Gastroesophageal sphincter (tissue), 4 donors: ENCODE data around the gene TTC39B. TPM values are rescaled to one million over a fixed set of nuclear protein-coding genes. Genes with fewer than 3 reads are reported as not detected.

Experiments used
- ATAC-seq: fragments of 150-250 bp; one replicate; pipeline ENCODE4 v1.9.1; 2016; ENCODE audit warnings: mild to moderate bottlenecking, moderate library complexity
- H3K27ac ChIP-seq, 4 donors: fragments of 200-600 bp; sonication (generic) in 3 of 4; 1 replicate in 3 of 4; 2 replicates in 1 of 4; pipeline ENCODE4 v1.5.1; 2016 to 2019
- H3K27me3 ChIP-seq: fragments of 200-600 bp; sonication (generic); one replicate; pipeline ENCODE4 v1.5.1; 2019
- H3K36me3 ChIP-seq, 2 donors: fragments of 200-600 bp; sonication (generic); one replicate each; pipeline ENCODE4 v1.5.1; 2019; ENCODE audit warnings: control low read depth in 1 of 2
- H3K4me1 ChIP-seq, 3 donors: fragments of 200-600 bp; sonication (generic); 1 replicate in 2 of 3; 2 replicates in 1 of 3; pipeline ENCODE4 v1.5.1; 2016 to 2019; ENCODE audit warnings: control low read depth in 2 of 3
- H3K4me3 ChIP-seq, 2 donors: fragments of 200-600 bp; sonication (generic); one replicate each; pipeline ENCODE4 v1.5.1; 2019; ENCODE audit warnings: mild to moderate bottlenecking in 1 of 2, moderate library complexity in 1 of 2
- H3K9me3 ChIP-seq, 3 donors: fragments of 200-600 bp; sonication (generic); one replicate each; pipeline ENCODE4 v1.5.1; 2017 to 2019; ENCODE audit warnings: control low read depth in 2 of 3
- CTCF ChIP-seq, 4 experiments: fragments of 200-600 bp in 2 of 4; fragments of 450-650 bp in 2 of 4; sonication (generic) in 1 of 4; IDR thresholded peaks; one replicate each; pipeline ENCODE4 v1.5.1; 2017 to 2019; ENCODE audit warnings: antibody characterized with exemption in 4 of 4, mild to moderate bottlenecking in 2 of 4, moderate library complexity in 2 of 4
- EP300 ChIP-seq: sonication (generic); formaldehyde crosslinking; IDR thresholded peaks from one replicate; pipeline ENCODE4 v1.6.1; 2017; ENCODE audit warnings: antibody characterized with exemption, mild to moderate bottlenecking
- POLR2A ChIP-seq, 2 donors: fragments of 450-650 bp; IDR thresholded peaks; one replicate each; pipeline ENCODE4 v1.6.1; 2017; ENCODE audit warnings: antibody characterized with exemption in 2 of 2, mild to moderate bottlenecking in 2 of 2, moderate library complexity in 1 of 2
- POLR2AphosphoS5 ChIP-seq: sonication (generic); formaldehyde crosslinking; IDR thresholded peaks from one replicate; pipeline ENCODE4 v1.6.1; 2017; ENCODE audit warnings: antibody characterized with exemption
- WGBS, 2 donors: methylation state at CpG; one replicate each; pipeline ENCODE4 v1.1.5; 2018; ENCODE audit warnings: low coverage in 1 of 2; 5-methylcytosine and 5-hydroxymethylcytosine counted together
- total RNA-seq, 4 donors: library from RNA; depleted of rRNA; stranded (reverse); fragments of >200 nt; gene quantifications; one replicate each; pipeline ENCODE4 v1.1.0, GENCODE V29; 2016

Gene TTC39B
- total RNA-seq, 4 donors from 2014 or later = 9.0 to 15.4 (median 11.8) TPM

GRCh38 chr9:15206903-15207696 is 99.9 kb downstream of the TTC39B start:
- Histone ChIP-seq H3K4me1 (peaks cover 0 to 13% (median 7%) of the 10 kb centered on the region in 3 donors), H3K4me3 (no peak overlapping the region), H3K9me3 (no peaks in the 10 kb centered on the region), H3K27me3 (no peaks in the 10 kb centered on the region), H3K36me3 (peaks cover 0 to 21% of the 10 kb centered on the region in 2 donors), H3K27ac (no peak overlapping the region)
- TF ChIP-seq POLR2AphosphoS5 (no peak), CTCF (IDR thresholded peaks at IDR 0.05) (no peak), EP300 (no peak), POLR2A (IDR thresholded peaks at IDR 0.05) (no peak)
- 70 to 75% methylated on average over 3 of the region's 3 CpGs for WGBS, 2 donors
- no peak for ATAC-seq

- H3K27ac ChIP-seq = no peak overlapping the region
- no peak for TF ChIP-seq POLR2AphosphoS5
- TF ChIP-seq POLR2A (IDR thresholded peaks at IDR 0.05) = no peak
- no peak for TF ChIP-seq CTCF (IDR thresholded peaks at IDR 0.05)
Measured at GRCh38 chr9:15205632-15206420, 101.2 kb downstream of the TTC39B start.

GRCh38 chr9:15203581-15203980 is 103.4 kb downstream of the TTC39B start:
- H3K9me3 ChIP-seq = no peaks in the 10 kb centered on the region
- H3K27ac ChIP-seq = no peak overlapping the region
- WGBS, 2 donors = 75 to 76% methylated on average over 3 of the region's 3 CpGs
- no peaks in the 10 kb centered on the region for H3K4me1 ChIP-seq
- H3K4me3 ChIP-seq = no peak overlapping the region
- ATAC-seq = no peak
- TF ChIP-seq CTCF (IDR thresholded peaks at IDR 0.05) = no peak
- no peak for TF ChIP-seq POLR2AphosphoS5
- TF ChIP-seq EP300 = no peak
- TF ChIP-seq POLR2A (IDR thresholded peaks at IDR 0.05) = no peak
- peaks cover 0 to 35% of the 10 kb centered on the region in 2 donors for H3K36me3 ChIP-seq
- H3K27me3 ChIP-seq = no peaks in the 10 kb centered on the region

More at GRCh38 chr9:15205632-15206420, 101.2 kb downstream of the TTC39B start:
- 73 to 79% methylated on average over 5 to 6 of the region's 7 CpGs for WGBS, 2 donors
- ATAC-seq = no peak
- Histone ChIP-seq H3K36me3 (peaks cover 0 to 27% of the 10 kb centered on the region in 2 donors), H3K4me1 (peaks cover 0 to under 1% (median 0%) of the 10 kb centered on the region in 3 donors), H3K9me3 (no peaks in the 10 kb centered on the region), H3K4me3 (no peak overlapping the region), H3K27me3 (no peaks in the 10 kb centered on the region)

DNA sequence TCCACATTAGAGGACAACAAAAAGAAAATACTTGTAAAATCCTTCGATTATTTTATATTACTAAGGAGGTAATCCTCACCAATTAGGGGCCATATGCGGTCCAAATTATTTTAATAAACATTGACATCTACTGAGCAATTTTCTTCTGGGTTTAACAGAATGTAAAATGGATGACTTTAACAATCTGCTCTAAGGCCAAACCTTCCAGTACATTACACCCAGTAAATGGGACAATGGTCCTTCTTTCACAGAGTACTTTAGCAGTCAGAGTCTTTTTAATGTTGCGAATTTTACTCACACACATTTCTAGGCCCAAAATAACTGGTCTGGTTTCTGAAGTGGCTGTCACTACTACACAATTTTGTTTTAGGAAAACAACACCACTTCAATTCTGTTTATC is 106.9 kb downstream of the TTC39B start:
- no peak for ATAC-seq
- TF ChIP-seq CTCF (IDR thresholded peaks at IDR 0.05) = no peak
- TF ChIP-seq POLR2A (IDR thresholded peaks at IDR 0.05) = no peak
- Histone ChIP-seq H3K4me3 (no peak overlapping the region), H3K36me3 (peaks cover 3 to 58% of the 10 kb centered on the region in 2 donors), H3K27ac (no peak overlapping the region), H3K27me3 (no peaks in the 10 kb centered on the region), H3K4me1 (no peaks in the 10 kb centered on the region), H3K9me3 (peaks cover 0 to 5% (median 0%) of the 10 kb centered on the region in 3 donors)
- WGBS, 2 donors = 80 to 93% methylated on average over 2 to 3 of the region's 3 CpGs
